Posterior vena cava (tissue), 2 donors: ENCODE measurements around the gene ELOVL3. TPM values are rescaled to one million over a fixed set of nuclear protein-coding genes. Genes with fewer than 3 reads are reported as not detected.
A peak's percentile ranks its signal among the peaks of the same experiment; 100 is the strongest.
"Not testable (repeated sequence)": the region's sequence is repeated elsewhere in the genome, so short reads cannot be mapped to it uniquely, and the experiment has no call there.

Source experiments
- DNase-seq: peaks from one replicate; pipeline ENCODE4 v3.0.0-alpha.2; 2020; ENCODE audit warnings: low spot score
- intact Hi-C, 2 donors: fragments of 100-400 bp; cut with DNase I; formaldehyde crosslinking; loops; one replicate each; pipeline versions ENCODE4 v1.14.1 to v1.14.2; 2022 to 2023
- long read RNA-seq, 2 donors: library from polyadenylated mRNA; unstranded; transcript quantifications; one replicate each; pipeline ENCODE4 v2.0.0, GENCODE V29; 2020 to 2021
- total RNA-seq, 2 donors: library from RNA; stranded (reverse); fragmentation: NEBNext Ultra II Directional; extraction: Animal tissue kit (Norgen Biotek cat#: 25700); gene quantifications; one replicate each; pipeline ENCODE4 v1.2.1, GENCODE V29; 2021
- donor health status: DM: yes; HTN: yes; CAD: no.
- donor health status: DM: yes; HTN: yes; CAD: no.

ELOVL3 gene
- total RNA-seq: under 1 TPM in 1 of 2 donors, not detected in 1; 0.29 TPM
- long read RNA-seq, donor 1: 0 reads
- long read RNA-seq, donor 2, partial matches to known transcripts: 0 of 1 reads
- long read RNA-seq, donor 2, other reads (novel, unspliced or antisense): 0 of 1 reads

GRCh38 chr10:102225646-102226541 lies at the start of gene ELOVL3:
Gene ELOVL3 (plus strand): TSS chr10:102226299. CDS start chr10:102226549, 250 bp downstream.
- intact Hi-C loops: no loop called here
- peak; percentile 98 for DNase-seq

- intact Hi-C loops: loop anchor here in 1 of 2 donors (5.0 kb wide), 1 partner anchor 293 kb away; no protein-coding TSS in a partner anchor
- no peak for DNase-seq
These were observed 41.5 kb upstream of the ELOVL3 start for GRCh38 chr10:102184606-102185005.

DNA sequence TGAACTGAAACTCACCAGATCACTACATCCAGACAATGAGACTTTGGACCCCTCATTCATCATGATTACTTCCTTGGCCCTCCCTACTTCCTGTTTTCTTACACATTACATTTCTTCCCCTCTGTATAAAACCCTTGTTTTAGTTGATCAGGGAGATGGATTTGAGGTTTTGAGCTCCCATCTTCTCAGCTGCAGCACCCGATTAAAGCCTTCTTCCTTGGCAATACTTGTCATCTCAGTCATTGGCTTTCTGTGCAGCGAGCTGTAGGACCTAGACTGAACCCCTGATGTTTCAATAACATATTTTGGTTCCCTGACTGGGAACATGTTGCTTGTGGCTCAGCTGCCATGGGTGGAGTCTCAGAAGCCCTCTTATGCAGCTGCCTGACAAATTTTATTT lies 40.8 kb upstream of the ELOVL3 start:
- intact Hi-C loops: loop anchor here in 1 of 2 donors (5.0 kb wide), 1 partner anchor 292 kb away; no protein-coding TSS in a partner anchor
- DNase-seq: no peak

GRCh38 chr10:102185811-102186527 lies 40.1 kb upstream of the ELOVL3 start:
- intact Hi-C loops: loop anchor here in 1 of 2 donors (5.0 kb wide), 1 partner anchor 291 kb away; no protein-coding TSS in a partner anchor
- DNase-seq: no peak

GRCh38 chr10:102188298-102188940 lies 37.7 kb upstream of the ELOVL3 start:
- intact Hi-C loops: loop anchor here in 1 of 2 donors (5.0 kb wide), 1 partner anchor 289 kb away; no protein-coding TSS in a partner anchor
- no peak for DNase-seq

DNA sequence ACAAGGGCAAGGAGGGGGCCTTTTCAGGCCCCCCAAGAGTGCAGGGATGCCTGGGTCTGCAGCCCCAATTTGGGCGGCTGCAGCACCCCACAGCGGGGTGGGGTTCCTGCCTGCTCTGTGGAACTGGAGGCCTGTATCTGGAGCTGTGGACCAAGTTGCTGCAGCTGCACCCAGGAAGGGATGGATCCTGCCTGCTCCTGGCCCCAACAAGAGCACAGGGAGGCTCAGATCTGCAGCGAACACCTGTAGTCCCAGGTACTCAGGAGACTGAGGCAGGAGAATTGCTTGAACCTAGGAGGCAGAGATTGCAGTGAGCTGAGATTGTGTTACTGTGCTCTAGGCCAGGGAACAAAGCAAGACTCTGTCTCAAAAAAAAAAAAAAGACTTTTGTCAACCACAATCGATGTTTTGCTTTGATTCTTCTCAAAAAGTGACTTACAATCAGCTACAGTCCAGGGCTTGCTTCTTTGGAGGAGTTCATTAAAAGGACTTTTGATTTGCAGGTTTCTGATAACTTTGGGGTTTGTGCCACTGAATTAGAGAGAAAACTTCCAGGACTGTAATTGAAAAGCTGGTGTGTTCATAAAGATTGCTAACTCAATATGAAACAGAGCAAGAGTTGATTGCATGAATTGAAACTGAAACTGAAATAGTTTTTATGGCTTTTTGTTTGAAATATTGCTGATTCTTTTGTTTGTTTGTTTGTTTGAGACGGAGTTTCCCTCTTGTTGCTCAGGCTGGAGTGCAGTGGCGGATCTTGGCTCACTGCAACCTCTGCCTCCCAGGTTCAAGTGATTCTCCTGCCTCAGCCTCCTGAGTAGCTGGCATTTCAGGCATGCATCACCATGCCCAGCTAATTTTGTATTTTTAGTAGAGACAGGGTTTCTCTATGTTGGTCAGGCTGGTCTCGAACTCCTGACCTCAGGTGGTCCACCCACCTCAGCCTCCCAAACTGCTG lies 36.9 kb upstream of the ELOVL3 start:
- intact Hi-C loops: loop anchor here in 1 of 2 donors (5.0 kb wide), 1 partner anchor 288 kb away; no protein-coding TSS in a partner anchor
- not testable (repeated sequence) for DNase-seq

GRCh38 chr10:102191956-102192355 lies 34.1 kb upstream of the ELOVL3 start:
- intact Hi-C loops: no loop called here
- no peak for DNase-seq

DNA sequence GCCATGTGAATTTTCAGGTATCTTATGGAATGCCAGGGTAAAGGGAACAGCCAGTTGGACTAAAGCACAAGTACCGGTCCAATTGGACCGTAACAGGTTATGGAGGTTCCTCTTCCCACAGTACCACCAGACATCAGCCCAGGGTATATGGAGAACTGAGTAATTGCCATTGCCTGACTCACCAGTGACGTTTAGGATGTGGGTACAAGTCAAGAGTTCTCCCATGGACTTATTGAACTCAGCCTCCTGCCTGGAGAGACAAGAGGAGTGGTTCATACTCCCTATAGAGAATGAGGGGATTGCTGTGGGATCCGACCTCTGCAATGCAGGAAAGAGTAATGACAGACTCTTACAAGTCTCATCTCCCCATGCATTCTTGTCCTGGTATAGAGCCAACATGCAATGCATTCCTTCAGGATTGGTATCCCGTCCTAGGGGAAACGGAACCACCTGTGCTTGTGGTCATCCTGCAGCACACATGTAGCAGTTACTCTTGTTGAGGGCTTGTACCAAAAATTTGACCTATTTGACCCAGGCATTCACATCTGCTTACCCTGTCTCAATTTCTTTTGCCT lies 30.7 kb upstream of the ELOVL3 start:
- intact Hi-C loops: no loop called here
- no peak for DNase-seq

- intact Hi-C loops: no loop called here
- no peak for DNase-seq
These were observed 29.2 kb upstream of the ELOVL3 start for GRCh38 chr10:102196893-102197292.

GRCh38 chr10:102198027-102198426 lies 28.1 kb upstream of the ELOVL3 start:
- DNase-seq: no peak
- intact Hi-C loops: no loop called here

GRCh38 chr10:102200751-102201640 lies 25.1 kb upstream of the ELOVL3 start:
- intact Hi-C loops: no loop called here
- no peak for DNase-seq

DNA sequence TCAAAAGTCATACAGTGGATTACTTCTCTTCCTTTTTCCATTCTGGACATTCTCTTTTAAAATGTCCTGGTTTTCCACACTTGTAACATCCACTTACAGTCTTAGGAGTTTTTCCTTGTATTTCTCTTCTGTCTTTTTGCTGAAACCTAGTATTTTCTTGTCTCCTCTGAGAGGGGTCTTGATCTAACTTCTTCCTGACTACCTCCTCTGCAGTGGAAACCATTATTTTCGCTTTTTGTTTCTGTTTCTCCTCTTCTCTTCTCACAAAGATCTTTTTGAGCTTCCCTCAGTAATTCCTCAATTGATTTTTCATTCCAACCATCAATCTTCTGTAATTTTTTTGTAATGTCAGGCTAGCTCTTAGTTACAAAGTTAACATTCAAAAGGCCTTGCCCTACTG lies 23.7 kb upstream of the ELOVL3 start:
- DNase-seq: no peak
- intact Hi-C loops: no loop called here

DNA sequence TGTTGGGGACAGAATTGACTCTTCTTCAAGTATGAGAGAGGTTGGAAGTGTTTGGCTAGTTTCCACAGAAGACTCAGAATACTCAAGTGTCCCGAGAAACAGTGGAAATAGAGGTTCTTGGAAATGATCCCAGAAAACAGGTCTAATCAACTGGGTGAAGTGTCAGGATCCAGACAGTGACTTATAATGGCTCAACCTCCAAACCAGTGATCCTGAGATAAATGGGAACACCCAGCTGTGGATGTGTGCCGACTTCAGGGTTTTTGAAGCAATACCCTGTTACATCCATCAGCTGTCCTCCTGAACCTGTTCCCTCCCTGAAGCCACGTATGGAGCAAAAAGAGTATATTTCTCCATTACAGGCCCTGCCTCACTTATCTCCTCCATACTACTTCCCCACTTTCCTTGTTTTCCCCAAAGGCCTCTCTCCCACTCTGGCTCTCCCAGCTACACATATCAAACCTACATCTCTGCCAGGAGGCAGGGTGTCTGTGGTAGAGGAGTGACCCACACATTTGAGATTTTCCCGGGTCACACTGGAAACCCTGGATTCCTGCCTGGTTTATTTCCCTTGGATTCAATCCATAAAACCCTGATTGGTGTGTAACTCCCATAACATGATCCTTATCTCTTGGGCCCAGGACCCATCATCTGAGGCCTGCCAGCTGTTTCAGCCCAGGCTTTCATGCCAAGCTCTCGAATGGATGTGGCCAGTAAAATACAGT lies 17.6 kb upstream of the ELOVL3 start:
- DNase-seq: no peak
- intact Hi-C loops: no loop called here

DNA sequence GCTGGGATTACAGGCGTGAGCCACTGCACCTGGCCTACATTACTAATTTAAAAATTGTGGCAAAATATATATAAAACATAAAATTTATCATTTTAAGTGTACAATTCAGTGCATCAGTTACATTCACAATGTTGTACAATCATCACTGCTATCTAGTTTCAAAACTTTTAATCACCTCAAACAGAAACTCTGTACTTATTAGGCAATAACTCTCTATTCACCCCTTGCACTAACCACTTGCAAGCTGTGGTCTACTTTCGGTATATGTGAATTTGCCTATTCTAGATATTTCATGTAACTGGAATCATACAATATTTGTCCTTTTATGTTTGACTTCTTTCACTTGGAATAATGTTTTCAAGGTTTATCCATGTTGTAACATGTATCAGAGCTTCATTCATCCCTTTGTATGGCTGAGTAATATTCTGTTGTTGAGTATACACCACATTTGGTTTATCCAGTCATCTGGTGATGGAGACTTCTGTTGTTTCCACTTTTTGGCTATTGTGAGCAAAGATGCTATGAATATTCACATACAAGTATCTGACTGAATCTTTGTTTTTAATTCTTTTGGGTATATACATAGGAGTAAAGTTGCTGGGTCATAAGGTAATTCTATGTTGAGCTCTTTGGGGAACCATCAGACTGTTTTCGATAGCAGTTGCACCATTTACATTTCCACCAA lies 14.3 kb upstream of the ELOVL3 start:
- intact Hi-C loops: no loop called here
- DNase-seq: no peak

DNA sequence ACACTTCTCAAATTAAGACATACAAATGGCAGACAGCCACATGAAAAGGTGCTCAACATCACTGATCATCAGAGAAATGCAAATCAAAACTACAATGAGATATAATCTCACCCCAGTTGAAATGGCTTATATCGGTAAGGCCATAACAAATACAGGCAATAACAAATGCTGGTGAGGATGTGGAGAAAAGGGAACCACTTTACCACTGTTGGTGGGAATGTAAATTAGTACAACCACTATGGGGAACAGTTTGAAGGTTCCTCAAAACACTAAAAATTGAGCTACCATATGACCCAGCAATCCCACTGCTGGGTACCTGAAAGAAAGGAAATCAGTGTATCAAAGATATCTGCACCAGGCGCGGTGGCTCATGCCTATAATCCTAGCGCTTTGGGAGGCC lies 12.5 kb upstream of the ELOVL3 start:
- DNase-seq, intact Hi-C loops: not testable (repeated sequence)

DNA sequence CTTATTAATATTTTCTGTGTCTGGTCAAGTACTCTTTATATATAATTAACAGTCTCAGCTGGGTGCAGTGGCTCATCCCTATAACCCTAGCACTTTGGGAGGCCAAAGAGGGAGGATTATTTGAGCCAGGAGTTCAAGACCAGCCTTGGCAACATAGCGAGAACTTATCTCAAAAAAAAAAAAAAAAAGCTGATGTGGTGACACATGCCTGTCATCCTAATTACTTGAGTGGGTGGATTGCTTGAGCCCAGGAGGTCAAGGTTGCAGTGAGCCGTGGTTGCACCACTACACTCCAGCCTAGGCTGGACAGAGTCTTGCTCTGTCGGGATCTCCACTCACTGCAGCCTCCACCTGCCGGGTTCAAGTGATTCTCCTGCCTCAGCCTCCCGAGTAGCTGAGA lies 6.7 kb upstream of the ELOVL3 start:
- DNase-seq: no peak
- intact Hi-C loops: no loop called here
